ENCODE results near the gene CNTNAP4.

DNA sequence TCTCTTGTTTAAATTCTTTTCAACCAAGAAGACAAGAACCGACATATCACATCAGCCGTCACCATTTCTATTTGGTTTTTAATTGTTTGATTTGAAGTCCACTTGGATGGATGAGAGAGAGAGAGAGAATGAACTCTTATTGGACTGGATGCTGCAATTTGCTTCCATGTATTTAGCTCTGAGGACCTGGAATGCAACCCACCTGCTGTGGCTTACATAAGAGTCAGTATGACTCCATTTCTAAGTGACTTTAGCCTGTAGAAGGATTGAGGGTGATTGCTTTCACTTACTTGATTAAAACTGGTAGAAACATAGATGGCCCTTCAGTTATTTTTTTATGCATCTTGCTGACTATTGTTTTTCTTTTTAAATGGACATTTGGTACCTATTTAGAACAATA is 296.1 kb downstream of the CNTNAP4 start:
- no peak for TF ChIP-seq POLR2A (IDR thresholded peaks at IDR 0.05)
- TF ChIP-seq CTCF (IDR thresholded peaks at IDR 0.05), result no peak
